Stimulated activated naive CD8-positive, alpha-beta T cell treated with anti-CD3 and anti-CD28 coated beads, Interleukin-15, Interleukin-2, amounts not matched to agents 100 ng/mL and 50 ng/mL, for 24 hours (primary cell): Measurements from ENCODE around the gene GSG1.
"Not testable (repeated sequence)": the region's sequence is repeated elsewhere in the genome, so short reads cannot be mapped to it uniquely, and the experiment has no call there.

Experiments used
- H3K27ac Mint-ChIP-seq: one replicate; pipeline ENCODE4 v1.8.0; 2021; ENCODE audit warnings: mild to moderate bottlenecking, mixed read lengths
- H3K27me3 Mint-ChIP-seq: one replicate; pipeline ENCODE4 v1.8.0; 2021; ENCODE audit warnings: mixed read lengths
- H3K36me3 Mint-ChIP-seq: one replicate; pipeline ENCODE4 v1.8.0; 2021; ENCODE audit warnings: low read depth, mixed read lengths
- H3K4me1 Mint-ChIP-seq: one replicate; pipeline ENCODE4 v1.8.0; 2021; ENCODE audit warnings: low read depth, mixed read lengths
- H3K4me3 Mint-ChIP-seq: one replicate; pipeline ENCODE4 v1.8.0; 2021; ENCODE audit warnings: mild to moderate bottlenecking, mixed read lengths
- H3K9me3 Mint-ChIP-seq: one replicate; pipeline ENCODE4 v1.8.0; 2021; ENCODE audit warnings: mixed read lengths

Gene GSG1

DNA sequence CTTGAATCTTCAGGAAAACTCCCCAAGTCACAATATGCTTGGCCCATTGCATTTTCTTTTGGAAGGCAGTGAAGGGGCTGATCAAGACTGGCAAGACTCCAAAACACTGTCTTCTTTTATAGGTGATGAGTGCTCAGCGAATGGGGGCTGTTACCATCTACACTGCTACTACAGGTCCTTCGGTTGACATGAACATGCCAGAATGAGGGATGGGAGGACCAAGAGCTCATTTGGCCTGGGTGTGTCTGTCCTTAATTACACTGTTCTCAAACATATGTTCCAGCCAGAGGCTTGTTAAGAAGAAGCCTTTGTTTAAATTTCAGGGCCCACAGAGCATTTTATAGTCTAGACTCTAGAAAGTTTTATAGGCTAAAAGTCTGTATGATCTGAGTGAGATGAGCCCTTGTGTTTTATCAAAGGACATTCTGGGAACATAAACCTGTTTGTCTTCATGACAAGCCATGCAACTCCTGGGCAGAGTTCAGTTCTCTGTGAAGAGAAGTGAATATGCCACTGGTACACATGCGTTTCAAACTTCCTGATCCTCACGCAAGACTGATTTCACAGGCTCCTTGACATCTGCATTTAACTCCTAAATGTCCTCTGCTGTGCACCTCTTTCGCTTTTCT, 64.0 kb downstream of the GSG1 start:
- H3K9me3 Mint-ChIP-seq: no peaks in the 10 kb centered on the region
- H3K27me3 Mint-ChIP-seq: no peaks in the 10 kb centered on the region
- H3K27ac Mint-ChIP-seq: no peak overlapping the region
- H3K4me1 Mint-ChIP-seq: peaks cover 4% of the 10 kb centered on the region
- H3K36me3 Mint-ChIP-seq: no peaks in the 10 kb centered on the region
- no peak overlapping the region for H3K4me3 Mint-ChIP-seq

DNA sequence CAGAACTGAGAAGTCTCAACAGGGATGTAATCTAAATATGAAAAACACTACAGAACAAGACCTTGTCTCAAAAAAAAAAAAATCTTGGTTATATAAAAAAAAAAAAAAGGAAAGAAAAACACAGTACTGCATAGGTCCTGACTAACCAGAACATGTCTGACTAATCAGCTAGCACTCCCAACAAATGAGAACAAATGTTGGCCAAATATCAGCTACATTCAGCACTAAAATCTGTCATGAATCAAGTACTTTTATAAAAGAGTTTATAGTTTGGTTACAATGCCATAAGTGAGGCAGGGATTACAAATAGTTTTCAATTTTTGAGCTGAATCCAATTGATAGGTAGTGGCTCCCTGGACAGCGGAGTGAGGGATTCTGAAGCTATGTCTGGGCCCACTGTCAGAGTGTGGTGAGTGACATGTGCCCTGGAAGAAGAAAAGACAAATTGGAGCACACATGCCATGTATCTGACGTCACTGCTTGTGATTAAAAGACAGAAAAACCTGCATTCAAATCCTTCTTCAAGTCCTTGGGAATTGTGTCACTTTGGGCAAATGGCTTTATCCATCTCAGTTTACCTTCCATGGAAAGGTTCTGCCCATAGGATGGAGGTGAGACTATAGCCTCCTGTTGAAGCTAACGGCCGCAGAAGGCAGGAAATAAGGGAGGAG, 64.8 kb downstream of the GSG1 start:
- Mint-ChIP-seq H3K27ac (no peak overlapping the region), H3K4me3 (no peak overlapping the region), H3K36me3 (no peaks in the 10 kb centered on the region), H3K9me3 (no peaks in the 10 kb centered on the region), H3K27me3 (no peaks in the 10 kb centered on the region), H3K4me1 (no peaks in the 10 kb centered on the region)

DNA sequence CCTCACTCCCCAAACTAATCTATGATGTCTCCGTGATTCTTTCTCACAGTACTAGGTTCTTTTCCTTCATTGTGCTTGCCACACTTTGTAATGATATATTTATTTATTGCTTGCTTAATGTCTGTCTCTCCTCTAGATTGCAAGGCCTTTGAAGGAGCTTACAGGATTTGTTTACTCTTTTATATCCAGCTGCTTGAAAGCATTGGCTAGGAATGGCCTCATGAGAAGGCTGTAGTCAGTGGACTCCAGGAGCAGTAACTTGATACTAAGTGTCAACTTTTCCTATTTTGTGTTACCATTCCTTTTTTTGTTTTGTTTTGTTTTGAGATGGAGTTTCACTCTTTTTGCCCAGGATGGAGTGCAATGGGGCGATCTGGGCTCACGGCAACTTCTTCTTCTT, 66.6 kb downstream of the GSG1 start:
- Mint-ChIP-seq H3K4me1 (no peaks in the 10 kb centered on the region), H3K27me3 (no peaks in the 10 kb centered on the region), H3K4me3 (no peak overlapping the region), H3K36me3 (no peaks in the 10 kb centered on the region), H3K27ac (no peak overlapping the region), H3K9me3 (no peaks in the 10 kb centered on the region)

DNA sequence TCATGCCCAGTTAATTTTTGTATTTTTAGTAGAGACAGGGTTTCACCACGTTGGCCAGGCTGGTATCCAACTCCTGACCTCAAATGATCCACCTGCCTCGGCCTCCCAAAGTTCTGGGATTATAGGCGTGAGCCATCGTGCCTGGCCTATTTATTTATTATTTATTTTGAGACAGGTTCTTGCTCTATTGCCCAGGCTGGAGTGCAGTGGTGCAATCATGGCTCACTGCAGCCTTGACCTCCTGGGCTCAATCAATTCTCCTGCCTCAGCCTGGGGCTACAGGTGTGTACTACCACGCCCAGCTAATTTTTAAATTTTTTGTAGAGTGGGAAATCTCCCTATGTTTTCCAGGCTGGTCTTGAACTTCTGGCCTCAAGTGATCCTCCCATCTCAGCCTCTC, 68.1 kb downstream of the GSG1 start:
- H3K4me3 Mint-ChIP-seq, H3K9me3 Mint-ChIP-seq, H3K36me3 Mint-ChIP-seq, H3K27ac Mint-ChIP-seq, H3K27me3 Mint-ChIP-seq, H3K4me1 Mint-ChIP-seq: not testable (repeated sequence)
